T-helper 9 cell (primary cell): ENCODE data around the gene IGSF9.

ENCODE experiments used
- DNase-seq: peaks from one replicate; pipeline ENCODE4 v3.0.0-alpha.2; 2020

IGSF9 gene

DNA sequence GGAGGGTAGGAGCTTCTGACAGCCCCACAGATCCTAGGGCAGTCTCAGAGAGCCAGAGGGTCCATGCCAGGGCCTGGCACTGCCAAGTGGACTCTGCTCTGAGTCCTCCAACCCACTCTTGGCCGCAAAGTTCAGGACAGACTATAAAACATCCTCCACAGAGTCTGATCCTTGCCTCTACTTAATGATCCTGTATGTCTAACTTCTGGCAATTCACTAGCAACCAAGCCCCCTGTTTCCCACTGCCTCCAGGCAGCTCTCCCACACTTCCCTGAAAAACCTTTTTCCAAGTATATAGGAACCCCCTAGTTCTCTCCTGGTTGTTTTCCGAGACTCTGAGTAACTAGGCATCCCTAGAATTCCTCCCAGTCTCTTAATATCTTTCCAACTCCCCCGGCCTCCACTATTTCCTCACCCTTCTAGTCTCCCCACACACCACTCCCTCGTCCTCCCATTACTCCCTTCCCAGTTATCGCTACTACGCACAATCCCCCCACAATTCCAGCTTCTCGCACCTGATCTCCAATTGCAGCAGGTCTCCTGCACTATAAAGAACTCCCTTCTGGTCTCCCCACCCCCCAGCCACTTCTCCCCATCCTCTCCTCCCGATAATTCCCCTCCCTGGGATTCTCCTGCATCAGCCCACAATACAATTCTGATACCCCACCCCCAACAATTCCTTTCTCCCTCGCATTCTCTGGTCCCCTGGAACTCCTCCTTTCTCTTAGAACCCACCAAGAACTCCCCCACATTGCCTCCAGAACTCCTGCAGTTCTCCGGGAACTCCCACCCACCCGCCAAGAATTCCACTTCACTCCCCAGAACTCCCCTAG, 574 bp downstream of the IGSF9 start:
- DNase-seq = no peak

DNA sequence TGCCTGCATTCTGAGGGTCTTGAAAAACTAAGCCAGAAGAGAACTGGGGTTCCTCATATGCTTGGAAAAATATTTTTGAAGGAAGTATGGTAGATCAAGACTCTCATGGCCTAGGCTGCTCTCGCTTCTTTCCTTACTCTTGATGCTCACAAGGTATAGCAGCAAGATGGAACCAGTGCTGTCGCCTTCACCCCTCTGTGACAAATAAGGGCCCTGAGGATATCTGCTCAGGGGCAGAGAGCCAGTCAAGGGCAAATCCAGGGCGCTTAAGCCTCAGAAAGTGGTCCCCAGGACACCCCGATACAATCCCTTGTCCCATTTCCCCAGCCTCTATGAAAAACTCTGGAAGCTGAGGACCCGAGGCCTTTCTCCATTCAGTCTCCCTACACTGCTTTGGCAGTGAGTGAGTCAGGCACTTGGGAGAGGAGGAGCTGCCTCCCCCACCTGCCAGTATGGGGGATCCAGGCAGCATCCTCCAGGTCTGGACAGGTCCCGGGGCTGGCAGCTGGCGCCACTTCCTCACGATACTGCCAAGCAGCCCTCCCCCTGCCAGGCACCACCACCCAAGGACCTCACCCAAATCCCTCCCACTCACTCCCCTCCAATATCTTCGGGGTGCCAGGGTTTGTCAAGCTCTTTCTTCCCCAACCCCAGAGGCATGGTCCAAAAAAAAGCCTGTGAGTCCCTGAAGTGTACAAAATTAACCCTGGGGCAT, 1.3 kb downstream of the IGSF9 start:
- DNase-seq = no peak

DNA sequence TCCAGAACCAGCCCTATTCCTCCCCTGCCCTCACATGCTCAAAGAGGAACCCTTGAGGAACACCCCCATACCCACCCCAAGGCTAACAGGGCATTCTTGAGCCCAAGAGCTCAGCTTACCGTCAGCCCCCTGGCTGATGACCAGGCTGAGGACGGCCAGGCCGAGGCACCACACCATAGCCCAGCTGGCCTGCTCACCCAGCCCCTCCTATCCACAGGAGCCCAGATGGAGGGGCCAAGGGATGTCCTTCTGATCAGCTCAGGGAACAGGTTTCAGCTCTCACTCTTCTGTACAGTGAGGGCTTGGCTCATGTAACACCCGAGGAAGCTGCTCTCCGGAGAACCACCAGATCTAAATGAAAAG, 2.2 kb downstream of the IGSF9 start:
- DNase-seq = no peak

DNA sequence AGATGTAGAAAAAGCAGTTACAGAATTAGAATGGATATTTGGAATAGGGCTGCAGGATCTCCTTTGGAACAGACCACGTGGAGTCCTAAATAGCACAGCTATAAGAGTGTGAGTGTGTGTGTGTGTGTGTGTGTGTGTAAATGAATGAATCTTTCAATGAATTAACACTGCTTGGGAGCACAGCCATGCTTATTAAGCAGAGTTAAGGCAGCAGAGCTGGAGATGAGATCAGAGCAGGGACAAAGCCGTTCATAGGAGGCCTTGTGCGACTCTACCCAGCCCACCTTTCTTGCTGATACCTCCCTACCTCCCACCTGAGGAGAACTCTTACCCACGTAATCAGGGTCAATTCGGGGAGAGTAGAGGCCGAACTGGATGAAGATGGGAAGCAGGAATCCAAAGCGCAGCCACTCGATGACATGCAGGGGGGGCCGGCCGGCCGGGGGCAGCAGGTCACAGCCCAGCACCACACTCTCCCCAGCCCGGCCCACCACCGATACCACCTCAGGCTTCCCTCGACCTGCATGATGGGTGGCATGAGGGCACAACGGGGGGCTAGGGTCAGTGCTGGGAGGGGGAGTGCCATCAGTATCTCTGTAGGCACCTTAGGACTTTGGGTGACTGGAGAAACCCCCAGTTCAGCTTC, 2.7 kb downstream of the IGSF9 start:
- no peak for DNase-seq

DNA sequence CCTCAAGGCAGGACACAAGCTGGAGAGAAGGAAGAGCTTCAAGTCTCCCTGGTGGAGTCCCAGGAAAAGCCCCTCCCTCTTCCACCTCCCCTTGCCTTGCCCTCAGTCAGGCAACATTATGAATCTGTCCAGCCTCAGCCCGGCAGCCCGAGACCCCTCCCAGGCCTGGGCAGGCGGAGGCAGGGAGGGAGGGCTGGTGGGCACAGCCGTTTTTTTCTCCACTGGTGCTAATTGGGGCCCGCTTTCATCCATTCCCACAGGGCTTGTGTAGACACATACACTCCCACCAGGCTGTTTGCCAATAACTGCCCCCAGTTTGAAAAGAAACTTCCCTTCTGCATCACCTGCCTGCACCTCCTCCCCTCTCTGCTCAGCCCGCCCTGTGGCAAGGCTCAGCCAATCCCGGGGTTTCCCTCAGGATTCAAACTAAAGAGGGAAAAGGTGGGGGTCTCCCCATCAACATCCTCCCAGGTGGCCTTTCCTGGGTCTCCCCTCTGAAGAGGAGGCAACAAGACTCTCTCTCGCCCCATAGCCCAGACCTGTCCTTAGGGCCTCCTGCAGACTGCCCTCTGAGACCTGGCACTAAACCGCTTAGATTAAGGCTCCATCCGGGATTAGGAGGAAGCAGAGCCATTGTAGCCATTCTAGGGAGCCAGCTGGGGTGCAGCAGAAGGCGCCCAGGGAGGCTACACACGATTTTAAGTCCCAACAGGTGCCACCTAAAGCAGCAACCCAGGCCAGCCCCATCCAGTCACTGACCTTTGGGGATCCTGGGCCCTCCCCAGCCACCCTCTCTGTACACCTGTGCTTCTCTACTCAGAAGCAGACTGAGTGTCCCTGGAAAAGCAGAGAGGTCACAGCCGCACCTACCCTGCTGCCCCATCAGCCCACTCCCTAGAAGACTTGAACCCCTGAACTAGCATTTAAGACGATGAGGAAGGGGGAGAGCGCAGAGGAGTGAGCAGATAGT, 3.5 kb downstream of the IGSF9 start:
- no peak for DNase-seq

DNA sequence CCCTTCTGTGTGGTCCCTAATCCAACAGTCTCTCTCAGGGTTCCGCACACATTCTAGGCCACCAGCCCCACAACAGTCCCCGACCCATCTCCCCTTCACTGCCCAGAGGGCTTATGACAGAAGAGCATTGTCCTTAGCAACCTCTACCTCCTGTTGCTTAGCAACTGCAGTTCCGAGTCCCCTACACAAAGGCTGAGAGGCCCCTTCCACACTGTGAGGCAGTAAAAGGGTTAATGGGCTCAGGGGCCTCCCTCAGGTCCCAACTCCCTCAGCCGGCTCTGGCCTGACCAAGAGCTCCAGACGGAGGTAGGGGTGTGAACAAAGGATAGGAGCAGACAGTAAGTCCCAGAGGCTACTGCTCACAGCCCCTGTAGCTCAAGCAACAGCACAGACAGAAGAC, 4.3 kb downstream of the IGSF9 start:
- no peak for DNase-seq

DNA sequence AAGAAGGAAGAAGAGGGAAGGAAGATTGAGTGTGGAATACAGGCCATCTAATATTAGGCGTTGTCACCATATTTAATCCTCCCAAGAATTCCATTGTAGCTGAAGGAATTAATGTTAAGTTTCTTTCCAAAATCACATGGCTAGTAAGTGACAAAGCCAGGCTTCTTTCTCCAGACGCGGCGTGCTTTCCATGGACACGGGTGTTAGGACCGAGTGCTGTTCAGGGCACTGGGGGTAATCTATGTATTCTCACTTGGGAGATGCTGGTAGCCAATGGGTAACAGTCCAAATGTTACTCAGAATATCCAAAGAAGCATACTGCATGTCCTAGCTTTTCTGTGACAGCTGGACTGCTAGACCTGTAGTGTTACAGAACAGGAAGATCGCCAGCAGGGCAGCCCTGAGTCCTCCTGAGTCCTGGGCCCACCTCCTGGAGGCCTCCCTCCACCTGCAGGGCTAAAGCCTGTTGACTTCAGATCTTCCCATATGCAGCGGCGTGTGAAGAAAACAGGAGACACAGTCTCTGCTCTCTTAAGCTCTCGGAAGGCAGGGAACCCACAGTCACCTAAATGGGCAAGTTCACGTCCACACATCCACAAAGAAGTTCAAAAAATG, 5.3 kb downstream of the IGSF9 start:
- DNase-seq = no peak

DNA sequence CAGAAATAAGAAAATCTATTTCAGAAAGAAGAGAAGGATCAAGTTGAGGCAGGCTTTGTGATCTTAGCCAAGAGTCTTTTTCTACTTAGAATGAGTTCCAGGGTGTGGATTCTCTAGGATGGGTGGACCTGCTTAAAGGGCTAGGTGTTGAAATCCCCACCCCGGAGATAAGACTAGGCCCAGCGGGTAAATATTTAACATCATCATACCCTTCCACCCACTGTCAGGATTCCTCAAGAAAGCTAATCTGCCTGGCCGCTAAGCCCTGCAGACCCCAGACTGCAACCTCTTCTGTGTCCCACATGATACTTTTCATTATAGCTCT, 5.8 kb downstream of the IGSF9 start:
- no peak for DNase-seq

DNA sequence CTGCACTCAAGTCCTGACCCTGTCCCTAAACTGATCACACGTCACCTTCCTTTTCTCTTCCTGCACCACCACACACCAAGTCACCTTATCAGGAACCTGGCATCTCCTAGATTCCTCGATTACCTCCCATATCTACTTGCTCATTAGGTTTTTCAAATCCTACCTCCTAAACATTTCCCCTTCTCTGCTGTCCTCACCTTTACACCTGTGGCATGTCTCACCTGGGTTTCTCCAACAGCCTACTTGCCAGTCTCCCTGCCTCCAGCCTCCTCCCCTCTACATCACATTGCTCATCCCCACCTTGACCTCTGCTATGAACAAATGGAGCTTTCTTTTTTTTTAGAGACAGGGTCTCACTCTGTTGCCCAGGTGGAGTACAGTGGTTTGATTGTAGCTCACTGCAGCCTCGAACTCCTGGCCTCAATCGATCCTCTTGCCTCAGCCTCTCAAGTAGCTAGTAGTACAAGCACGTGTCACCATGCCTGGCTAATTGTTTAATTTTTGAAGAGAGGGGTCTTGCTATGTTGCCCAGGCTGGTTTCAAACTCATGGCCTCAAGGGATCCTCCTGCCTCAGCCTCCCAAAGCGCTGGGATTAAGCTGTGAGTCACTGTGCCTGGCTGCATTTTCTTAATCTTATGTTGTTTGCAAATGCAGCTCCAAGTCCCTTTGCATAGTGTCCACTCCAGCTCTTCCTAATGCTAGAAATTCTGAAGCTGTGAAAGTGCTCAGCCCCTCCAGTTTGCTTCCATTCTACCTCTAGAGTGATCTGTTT, 6.3 kb downstream of the IGSF9 start:
- no peak for DNase-seq

DNA sequence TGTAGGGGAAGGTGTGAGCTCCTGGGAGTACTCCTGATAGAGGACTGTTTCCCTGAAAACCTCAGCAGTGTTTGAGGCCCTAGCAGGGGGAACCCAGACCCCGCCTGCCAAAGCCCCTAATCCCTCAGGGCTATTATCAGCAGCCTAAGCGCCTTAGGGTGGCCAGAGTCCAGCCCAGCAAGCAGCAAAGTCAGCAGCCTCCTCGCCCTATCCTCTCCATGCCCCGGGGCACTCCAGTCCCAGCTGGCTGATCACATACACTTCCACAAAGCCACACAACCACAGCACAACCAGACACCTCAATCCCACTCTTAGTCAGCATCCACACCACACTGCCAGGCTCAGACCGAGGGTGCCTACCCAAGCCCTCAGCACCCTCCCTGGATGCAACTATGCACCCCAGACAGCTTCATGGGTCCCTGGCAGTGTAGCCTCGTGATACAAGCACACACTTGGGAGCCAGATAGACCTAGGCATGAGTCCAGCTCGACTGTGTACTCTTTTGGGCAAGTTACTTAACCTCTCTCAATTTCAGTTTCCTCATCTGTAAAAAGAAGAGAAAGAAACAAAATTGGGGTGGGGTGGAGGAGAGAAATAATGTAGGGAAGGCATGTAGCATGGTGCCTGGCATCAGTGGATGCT, 7.1 kb downstream of the IGSF9 start:
- no peak for DNase-seq

DNA sequence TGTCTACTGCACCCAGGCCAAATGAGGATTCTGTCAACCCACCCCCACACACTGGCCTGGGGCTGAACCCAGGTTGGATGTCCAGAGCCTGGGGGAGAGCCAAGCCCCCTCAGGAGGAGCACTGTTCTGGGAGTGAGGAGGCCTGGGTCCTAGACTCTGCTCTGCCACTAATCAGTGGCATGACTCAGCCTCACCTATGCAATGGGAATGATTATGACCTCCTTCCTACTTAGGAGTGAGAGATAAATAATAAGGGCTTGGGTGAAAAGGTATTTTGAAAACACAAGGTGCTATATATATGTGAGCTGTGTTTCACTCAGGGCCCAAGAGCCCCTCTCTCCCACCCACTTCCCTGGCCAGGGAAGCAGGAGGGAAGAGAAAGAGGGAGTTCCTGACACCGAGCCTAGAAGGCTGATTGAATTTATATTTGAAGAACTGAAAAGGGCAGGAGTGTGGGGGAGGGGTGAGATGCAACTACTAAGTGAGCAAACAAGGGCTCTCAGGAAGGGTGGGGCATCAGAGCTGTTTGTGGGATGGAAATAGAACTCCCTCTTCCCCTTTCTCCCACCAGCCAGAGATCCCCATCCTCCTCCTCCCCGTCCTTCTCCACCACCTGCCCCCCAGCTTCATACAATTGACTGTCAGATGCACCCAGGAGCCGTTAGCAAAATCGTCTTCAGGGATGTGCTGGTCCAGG, 8.2 kb downstream of the IGSF9 start:
- DNase-seq = no peak

DNA sequence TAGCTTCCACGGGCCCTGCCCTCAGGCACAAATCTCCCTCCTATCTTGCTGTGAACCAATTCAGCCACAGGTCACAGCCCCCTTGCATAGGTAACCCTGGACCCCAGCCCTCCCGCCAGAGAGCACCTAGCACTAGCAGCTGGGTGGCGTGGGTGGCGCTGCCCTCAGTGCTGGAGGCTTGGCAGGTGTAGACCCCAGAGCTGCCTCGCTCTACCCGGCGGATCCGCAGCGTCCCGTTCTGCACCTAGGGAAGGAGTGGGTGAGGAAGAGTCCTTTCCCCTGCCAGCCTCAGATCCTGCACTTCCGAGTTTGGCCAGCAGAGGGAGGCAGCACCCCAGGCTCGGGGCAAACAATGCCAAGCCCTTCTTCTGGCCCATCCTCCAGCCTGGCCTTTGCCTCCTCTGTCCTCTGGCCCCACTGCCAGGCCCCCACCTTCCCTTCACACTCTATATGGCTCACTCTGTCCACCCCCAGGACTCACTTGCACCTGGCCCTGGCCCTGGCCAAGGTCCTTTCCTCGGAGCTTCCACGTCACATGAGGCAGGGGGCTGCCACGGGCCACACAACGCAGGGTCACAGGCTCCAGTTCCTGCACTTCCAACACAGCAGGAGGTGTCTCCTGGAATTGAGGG, 9.0 kb downstream of the IGSF9 start:
- peak; percentile 89 for DNase-seq

DNA sequence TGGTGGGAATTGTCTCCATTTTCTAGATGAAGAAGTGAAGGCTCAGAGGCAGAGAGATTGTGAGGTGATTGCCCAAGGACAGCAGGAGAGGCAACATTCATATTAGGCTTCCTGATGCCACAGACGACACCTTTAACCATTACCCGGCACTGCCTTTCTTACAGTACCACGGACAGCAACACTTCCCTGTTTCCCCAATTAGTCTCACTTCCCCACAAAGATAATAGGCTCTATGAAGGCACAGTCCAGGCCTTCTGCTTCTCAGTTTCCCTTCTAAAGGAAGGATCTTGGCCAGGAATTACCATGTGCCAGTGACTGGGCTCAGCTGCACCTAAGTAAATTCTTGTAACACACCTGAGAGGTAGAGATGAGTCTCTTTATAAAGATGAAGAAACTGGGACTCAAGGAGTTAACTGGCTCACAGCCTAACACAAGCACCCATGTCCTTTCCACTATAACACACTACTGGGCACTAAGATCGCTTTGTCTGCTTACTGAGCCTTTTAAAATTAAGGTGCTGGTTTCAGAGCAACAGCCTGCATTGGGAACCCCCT, 9.6 kb downstream of the IGSF9 start:
- DNase-seq = no peak

DNA sequence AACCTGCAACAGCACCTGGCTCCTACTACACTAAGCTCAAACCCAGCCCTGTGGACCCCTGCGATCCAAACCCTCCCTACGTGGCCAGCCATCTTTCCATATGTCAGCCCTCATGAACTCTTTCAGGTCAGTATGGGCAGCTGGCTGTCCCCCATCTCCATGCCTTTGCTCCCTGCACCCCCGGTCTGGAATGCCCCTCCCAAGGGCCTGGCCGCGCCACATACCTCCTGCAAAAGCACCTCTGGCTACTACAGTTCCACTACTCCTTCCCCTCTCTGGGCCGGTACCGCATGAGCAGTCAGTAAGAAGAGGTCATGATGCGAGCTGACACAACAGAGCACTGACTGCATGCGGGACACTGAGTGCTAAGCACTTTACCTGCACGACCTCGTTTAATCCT, 10.1 kb downstream of the IGSF9 start:
- no peak for DNase-seq

DNA sequence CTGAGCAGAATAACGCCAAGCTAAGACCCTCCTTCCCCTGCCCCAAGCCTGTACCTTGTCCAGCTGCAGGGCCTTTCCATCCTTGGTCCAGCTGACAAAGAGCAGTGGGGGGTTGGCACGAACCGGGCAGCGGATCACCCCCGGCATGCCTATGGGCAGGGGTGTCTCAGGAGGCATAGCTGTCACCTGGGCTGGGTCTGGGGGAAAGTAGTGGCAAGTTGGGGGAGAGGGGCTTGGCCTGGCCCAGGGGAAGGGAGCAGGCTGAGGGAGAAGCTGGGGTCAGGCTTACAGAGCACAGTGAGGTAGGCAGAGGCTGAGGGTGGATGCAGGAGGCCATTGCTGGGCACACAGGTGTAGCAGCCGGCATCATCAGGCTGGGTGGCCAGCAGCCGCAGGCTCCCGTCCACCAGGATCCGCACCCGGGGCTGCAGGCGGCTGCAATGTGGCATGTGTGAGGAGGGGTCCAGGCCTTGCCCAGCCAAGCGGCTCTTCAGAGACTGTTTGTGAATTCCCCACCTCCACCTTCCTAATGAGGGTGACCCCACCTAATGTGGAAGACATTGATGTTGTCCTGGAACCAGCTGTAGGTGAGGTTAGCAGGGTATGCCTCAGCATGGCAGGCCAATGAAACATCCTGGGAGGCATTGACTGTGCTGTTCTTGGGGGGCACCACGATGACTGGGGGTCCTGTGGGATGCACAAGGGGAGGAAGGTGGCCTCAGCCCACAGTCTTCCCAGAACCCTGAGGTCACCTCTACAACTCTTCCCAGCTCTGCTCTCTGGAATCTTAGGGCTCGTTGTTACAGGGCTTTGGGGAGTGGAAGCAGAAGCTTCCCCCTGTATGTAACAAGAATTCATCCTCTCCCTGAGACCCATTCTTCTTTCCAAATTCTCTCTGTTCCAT, 11.0 kb downstream of the IGSF9 start:
- no peak for DNase-seq

DNA sequence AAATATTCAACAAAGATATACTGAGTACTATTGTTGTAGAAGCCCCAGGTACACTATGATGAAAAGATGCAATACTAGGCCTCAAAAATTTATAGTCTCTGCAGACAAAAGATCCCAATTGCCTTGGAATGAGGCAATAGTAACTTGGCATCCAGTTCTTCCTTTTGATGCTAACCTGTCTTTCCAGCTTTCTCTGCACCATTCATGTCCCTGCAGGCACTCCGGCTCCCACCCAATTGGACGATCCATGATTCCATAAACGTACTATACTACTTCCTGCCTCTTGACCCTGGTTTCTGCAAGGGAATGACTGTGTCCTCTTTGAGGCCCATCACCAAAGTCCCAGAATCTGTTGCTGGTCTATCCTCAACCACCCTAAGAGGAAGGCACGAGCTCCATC, 12.1 kb downstream of the IGSF9 start:
- no peak for DNase-seq

DNA sequence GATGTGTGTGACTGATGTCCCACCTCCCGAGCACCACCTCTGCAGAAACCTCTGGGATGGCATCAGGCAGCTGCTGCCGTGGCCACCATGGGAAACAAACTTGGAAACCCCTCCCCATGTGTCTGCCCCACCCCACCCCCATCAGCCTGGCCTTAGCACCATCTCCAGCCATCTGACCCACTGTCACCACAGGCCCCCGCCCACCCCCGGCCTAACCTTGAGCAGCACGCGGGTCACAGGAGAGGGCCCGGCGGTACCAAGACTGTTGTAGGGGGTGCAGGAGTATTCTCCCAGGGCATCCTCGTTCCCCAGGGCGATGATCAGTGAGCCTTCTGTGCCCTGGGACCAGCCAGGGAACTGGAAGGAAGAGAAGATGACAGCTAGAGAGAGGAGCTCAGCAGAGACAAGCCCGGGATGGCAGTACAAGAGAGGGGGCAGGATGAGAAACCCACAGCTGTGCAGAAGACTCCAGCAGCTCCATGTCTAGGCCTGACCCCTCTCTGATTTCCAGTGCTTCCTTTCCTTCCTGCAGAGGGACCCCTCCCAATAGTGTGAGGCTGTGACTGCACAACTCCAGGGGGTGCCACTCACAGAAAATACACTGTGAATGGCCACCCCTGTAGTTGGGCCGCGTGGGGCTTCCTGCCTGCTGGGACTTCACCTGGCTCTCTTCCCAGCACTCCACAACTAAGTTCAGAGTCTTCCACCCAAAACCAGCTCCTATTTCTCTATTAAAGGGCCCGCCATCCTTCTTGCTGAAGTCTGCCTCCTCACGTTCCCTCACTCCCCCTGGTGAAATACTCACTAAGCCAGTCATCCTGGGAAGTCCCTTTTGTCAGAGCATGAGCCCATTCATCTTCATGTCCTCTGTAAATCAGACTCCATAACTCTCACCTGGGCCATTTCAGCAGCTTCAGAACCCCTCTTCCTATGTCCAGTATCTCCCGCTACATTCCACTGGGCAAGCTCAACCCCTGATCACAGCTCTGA, 12.8 kb downstream of the IGSF9 start:
- DNase-seq = no peak
